GM18951 (cell line): ENCODE data around the gene TCF12.

ENCODE experiments used
- POLR2A ChIP-seq: IDR thresholded peaks from 4 replicates; pipeline ENCODE4 v1.6.1; 2011; ENCODE audit warnings: mild to moderate bottlenecking; ENCODE audit not compliant: insufficient read length, insufficient read depth; ENCODE audit errors: extremely low read depth
- in situ Hi-C: fragments of 300-500 bp; cut with MboI; formaldehyde crosslinking; loops from one replicate; pipeline ENCODE4 v1.12.0; 2022; ENCODE audit warnings: low sequenced_read_pairs, mixed read lengths, inconsistent platforms; ENCODE audit not compliant: unreplicated experiment

TCF12 gene

GRCh38 chr15:57251941-57252340, 333.5 kb downstream of the TCF12 start:
- TF ChIP-seq POLR2A = no peak
- in situ Hi-C loops = no loop called here

- no peak for TF ChIP-seq POLR2A
- in situ Hi-C loops = no loop called here
These were observed 334.6 kb downstream of the TCF12 start for GRCh38 chr15:57253082-57253481.

- no peak for TF ChIP-seq POLR2A
- in situ Hi-C loops = no loop called here
These were observed 335.1 kb downstream of the TCF12 start for GRCh38 chr15:57253500-57253899.

GRCh38 chr15:57255751-57256341, 337.4 kb downstream of the TCF12 start:
- in situ Hi-C loops = no loop called here
- TF ChIP-seq POLR2A = no peak

GRCh38 chr15:57256939-57257338, 338.5 kb downstream of the TCF12 start:
- TF ChIP-seq POLR2A = no peak
- in situ Hi-C loops = no loop called here

- in situ Hi-C loops = no loop called here
- no peak for TF ChIP-seq POLR2A
These were observed 341.2 kb downstream of the TCF12 start for GRCh38 chr15:57259568-57260040.

- in situ Hi-C loops = no loop called here
- no peak for TF ChIP-seq POLR2A
These were observed 345.1 kb downstream of the TCF12 start for GRCh38 chr15:57263520-57263919.

GRCh38 chr15:57272771-57273357, 354.4 kb downstream of the TCF12 start:
- in situ Hi-C loops = no loop called here
- TF ChIP-seq POLR2A = no peak

GRCh38 chr15:57273402-57273801, 355.0 kb downstream of the TCF12 start:
- no peak for TF ChIP-seq POLR2A
- in situ Hi-C loops = no loop called here

- in situ Hi-C loops = no loop called here
- no peak for TF ChIP-seq POLR2A
These were observed 360.0 kb downstream of the TCF12 start for GRCh38 chr15:57278439-57278838.

GRCh38 chr15:57280464-57280863, 362.0 kb downstream of the TCF12 start:
- in situ Hi-C loops = no loop called here
- no peak for TF ChIP-seq POLR2A

- no peak for TF ChIP-seq POLR2A
- in situ Hi-C loops = no loop called here
These were observed 362.9 kb downstream of the TCF12 start for GRCh38 chr15:57281321-57281720.

GRCh38 chr15:57282686-57283085, 364.2 kb downstream of the TCF12 start:
- in situ Hi-C loops = no loop called here
- TF ChIP-seq POLR2A = no peak

GRCh38 chr15:57283774-57284503, 365.5 kb downstream of the TCF12 start:
- in situ Hi-C loops = no loop called here
- TF ChIP-seq POLR2A = no peak
